ENCODE data around the gene PSMA2.

DNA sequence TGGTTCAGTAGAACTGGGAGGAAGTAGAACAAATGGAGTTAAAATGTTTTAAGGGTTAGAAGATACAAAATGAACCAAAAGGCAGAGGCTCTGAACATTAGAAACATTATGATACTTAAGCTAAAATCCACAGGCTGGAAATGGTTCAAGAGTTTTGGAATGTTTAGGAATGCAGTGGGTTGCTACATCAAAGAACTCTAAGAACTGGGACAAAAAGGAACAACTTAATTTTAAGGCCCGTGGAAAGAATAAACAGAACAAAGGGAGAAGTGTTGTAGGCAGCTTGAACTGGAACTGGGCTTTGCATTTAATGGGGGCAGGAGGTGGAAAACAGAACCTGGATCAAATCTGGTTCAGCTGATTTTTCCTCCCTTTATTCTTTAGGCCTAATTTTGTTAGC lies 16.6 kb downstream of the PSMA2 start:
- TF ChIP-seq, protein P1, sequence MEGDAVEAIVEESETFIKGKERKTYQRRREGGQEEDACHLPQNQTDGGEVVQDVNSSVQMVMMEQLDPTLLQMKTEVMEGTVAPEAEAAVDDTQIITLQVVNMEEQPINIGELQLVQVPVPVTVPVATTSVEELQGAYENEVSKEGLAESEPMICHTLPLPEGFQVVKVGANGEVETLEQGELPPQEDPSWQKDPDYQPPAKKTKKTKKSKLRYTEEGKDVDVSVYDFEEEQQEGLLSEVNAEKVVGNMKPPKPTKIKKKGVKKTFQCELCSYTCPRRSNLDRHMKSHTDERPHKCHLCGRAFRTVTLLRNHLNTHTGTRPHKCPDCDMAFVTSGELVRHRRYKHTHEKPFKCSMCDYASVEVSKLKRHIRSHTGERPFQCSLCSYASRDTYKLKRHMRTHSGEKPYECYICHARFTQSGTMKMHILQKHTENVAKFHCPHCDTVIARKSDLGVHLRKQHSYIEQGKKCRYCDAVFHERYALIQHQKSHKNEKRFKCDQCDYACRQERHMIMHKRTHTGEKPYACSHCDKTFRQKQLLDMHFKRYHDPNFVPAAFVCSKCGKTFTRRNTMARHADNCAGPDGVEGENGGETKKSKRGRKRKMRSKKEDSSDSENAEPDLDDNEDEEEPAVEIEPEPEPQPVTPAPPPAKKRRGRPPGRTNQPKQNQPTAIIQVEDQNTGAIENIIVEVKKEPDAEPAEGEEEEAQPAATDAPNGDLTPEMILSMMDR (IDR thresholded peaks at IDR 0.05) = no peak
- TF ChIP-seq POLR2AphosphoS5 (IDR thresholded peaks at IDR 0.05) = no peak

Measured in breast epithelium (tissue), 3 donors.